GM18868 (cell line): ENCODE results near the gene EFR3B.
"Not testable (repeated sequence)": the region's sequence is repeated elsewhere in the genome, so short reads cannot be mapped to it uniquely, and the experiment has no call there.

Experiments used
- ATAC-seq: cut with Tn5 transposase; IDR thresholded peaks from one replicate; pipeline ENCODE4 v1.9.1; 2021; ENCODE audit warnings: mild to moderate bottlenecking, moderate library complexity; ENCODE audit not compliant: unreplicated experiment

The EFR3B gene

DNA sequence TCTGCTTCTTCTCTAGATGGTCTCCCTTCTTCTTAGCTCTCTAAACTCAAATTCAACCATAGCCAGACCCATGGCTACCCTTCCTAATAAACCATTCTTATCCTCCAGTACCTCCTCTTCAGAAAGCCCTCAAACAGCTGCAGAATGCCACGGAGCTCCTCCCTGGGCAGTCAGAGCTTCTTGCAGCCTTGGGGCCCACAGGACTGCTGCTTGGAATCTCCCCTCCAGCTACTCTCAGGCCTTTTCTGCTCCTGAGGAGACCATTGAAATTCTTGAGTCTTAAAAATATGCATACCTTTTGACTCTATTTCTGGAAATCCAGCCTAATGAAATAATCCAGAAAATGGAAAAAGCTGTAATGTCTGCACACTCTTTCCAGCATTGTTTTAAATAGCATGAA, 30.7 kb downstream of the EFR3B start:
- ATAC-seq: no peak

DNA sequence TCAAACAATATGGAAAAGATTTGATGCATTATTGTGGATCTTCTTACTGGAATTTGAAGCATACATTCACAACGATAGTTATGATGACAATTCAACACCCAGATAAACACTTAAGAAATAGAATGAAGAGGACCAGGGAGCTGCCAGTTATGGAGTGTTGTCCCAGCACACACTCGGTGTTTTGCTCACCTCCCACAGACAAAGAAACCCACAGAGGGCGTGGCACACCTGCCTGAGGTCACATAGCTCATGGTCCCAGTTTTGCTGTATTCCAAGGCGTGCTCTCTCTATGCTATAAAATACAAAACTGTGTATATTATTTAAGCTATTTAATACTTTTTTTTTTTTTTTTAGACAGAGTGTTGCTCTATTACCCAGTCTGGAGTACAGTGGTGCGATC, 31.1 kb downstream of the EFR3B start:
- ATAC-seq: no peak

DNA sequence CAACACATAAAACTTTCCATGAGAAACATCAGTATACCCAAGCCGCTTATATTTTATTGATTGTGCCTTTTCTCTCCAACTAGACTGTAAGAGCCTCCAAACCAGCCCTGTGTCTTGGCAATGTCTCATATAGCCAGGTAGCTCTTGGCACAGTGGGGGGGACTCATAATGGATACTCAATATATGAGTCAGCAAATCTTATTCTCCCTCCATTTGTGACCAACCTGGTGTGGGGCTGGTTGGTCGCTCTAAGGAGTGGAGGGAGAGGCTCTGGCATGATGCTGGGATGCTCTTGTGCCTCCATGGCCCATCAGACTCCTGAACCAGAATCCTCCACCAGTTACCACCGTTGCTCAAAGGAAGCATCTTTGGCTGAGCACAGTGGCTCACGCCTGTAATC, 32.0 kb downstream of the EFR3B start:
- no peak for ATAC-seq

DNA sequence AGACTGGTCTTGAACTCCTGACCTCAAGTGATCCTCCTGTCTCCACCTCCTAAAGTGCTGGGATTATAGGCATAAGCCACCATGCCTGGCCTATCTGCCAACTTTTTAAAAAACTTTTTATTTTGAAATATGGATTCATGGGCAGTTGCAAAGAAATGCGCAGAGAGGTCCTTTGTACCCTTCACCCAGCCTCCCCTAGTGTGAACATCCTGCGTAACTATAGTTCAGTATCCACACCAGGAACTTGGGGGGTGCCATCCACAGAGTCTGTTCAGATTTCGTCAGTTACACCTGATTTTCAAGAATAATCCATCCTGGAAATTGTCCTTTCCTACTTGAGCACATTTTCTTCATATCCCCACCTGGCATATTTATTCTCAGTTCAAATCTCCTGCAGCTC, 33.0 kb downstream of the EFR3B start:
- ATAC-seq: no peak

DNA sequence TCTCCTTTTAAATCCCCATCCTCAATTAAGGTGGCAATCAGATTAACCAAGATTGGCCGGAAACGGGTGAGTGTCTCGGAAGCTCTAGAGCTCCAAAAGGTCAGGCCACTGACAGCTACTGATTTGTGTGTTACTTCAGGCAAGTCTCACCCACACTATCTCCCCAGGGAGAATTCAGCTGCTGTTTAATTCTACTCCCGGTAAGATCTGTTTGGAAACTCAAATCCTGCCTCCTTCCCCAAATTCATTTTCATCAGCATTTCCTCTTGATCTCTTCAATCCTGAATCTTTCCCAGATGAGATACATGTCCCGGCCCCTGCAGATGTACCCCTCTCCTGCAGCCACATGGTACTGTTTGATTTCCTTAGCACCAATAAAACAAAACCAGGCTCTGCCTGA, 34.9 kb downstream of the EFR3B start:
- no peak for ATAC-seq

DNA sequence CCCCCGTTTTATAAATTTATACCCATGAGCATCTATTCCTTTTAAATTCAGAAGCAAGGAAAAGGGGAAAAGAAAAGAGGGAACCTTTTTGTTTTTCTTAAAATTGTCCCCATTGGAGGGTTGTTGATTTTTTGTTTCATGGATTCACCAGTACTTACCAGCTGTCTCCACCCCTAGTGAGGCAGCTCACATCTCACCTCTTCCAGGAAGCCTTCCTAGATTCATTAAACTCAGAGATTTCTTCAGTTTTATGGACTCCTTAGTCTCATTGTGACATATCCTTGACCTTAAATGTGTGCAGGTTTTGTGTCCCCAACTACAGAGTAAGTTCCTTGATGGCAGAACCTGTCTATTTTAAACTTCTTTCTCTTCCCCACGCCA, 35.9 kb downstream of the EFR3B start:
- no peak for ATAC-seq

DNA sequence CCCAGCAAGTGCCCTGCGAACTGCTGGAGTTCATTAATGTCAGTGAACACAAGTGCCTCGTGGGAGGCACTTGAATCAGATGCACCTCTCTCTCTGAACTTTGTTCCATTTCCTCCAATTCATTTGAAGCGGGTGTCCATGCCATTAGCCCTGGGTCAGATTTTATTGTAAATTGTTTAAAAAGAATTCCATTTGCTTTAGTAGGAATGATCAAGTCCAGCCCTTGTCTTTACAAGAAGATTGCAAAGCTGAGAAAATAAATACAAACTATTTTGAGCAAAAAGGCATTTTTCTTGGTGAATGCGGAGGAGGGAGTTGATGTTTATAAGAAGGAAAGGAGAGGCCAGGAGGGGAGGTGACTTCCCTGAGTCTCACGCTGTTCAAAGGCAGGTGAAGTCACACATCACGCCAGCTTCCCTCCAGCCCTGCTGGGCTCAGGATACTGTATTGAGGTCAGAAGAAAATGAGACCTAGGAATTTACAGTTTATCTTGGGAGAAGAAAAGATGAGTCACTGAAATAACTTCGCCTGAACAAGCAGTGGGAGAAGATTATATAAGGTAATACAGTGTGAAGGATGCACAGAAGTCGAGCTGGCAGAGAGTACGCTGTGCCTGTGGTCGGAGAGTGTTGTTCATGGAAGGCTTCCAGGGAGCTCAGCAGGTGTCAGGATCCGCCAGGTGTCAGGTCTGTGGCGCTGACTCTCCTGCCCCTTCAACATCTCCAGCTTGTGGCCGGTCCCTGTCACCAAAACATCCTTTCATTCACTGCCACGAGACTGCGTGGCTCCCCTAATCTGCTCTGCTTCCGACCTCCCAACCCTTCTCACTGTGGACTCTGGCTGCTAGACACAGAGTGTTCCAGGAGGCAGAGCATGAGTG, 36.5 kb downstream of the EFR3B start:
- no peak for ATAC-seq

DNA sequence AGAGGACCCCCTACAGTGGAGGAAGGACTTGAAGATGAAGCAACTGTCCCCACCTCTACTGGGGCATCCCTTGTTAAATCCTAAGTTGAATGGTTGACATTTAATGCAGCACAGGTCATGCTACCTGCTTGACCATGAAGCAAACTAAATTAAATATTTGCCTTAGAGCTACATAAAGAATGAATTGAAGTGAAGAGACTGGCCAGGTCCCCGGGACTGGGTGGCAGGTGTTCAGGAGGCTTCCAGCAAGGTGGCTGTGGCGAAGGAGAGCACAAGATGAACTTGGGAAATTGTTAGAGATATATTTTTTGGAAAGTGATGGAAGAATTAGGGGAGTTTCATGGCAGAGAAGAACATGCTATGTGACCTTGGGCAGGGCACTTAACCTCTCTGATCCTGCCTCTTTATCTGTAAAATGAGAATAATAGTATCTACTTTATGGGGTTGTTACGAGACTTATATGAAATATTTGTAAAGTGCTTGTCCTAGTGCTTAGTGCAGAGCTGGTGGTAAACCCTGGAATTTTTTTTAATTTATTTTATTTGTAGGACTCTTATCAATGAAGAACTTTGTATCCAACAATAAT, 37.3 kb downstream of the EFR3B start:
- no peak for ATAC-seq

DNA sequence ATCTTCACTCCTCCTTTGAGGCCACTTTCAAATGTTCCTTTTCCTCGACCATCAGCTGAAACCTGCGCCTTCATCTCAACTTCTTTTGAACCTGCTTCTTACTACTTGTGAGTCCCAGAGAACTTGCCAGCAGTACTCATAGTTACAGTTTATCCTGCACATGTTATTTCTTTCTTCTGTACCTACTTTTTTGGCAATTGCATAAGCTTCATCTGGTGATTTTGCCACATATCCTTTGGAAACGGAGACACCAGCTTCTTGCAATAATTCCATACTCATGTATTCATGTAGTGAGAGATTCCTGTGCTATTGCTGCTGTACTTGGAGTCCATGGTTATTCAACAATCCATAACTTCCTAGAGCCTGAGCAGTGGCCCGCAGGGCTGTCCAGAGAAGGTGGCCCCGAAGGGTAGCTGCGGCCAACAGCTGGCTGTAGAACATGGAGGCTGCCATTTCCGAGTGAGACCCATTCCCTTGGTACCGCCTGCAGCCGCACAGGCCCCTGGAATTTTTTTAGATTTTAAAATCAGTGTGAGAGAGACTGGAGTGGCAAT, 39.4 kb downstream of the EFR3B start:
- no peak for ATAC-seq

DNA sequence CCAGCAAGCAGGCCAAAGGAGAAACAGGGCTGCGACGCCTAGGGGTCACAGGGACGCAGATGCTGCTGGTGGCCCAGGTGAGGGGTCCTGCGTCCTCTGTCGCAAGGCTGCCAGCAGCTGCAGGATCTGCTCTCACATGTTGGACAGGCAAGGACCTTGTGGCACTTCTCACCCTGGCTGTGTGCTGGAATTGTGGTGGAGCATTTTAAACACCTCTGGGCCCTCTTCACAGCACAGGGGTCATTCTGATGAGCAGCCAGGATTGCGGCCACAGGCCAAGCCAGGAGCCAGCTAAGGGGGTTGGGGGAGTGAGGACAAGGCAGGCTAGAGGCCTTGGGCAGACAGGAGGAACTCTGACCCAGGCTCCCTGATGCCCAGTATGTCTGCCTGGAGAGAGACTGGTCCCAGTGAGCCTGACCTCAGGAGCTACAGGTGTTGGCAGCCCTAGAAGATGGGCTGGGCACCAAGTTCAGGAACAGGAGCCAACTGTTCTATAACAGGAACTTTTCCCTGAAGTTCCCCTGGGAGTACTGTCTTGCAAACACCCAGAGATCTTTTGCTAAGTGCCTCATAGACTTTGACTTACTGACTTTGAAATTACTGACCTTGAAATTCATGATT, 40.2 kb downstream of the EFR3B start:
- ATAC-seq: no peak

DNA sequence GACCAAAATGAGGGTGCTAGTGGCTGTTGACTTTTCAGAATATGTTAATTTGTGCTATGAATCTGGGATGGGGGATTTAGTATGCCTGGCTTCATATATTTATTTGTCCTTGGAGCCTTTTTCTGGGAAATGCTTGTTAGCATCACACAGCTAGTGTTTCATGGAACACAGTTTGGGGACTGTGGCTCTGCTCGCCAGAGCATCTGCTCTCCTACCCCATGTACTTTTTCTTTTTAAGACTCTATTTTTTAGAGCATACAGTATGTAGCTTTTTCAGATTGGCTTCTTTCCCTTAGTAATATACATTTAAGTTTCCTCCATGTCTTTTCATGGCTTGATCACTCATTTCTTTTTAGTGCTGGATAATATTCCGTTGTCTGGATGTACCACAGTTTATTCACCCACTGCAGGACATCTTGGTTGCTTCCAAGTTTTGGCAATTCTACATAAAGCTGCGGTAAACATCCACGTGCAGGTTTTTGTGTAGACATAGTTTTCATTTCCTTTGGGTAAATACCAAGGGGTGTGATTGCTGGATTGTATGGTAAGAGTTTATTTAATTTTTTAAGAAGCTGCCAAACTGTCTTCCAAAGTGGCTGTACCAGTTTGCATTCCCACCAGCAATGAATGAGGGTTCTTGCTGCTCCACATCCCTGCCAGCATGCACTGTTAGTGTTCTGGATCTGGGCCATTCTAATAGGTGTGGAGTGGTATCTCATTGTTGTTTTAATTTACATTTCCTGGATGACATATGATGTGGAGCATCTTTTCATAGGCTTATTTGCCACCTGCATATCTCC, 44.1 kb downstream of the EFR3B start:
- no peak for ATAC-seq

DNA sequence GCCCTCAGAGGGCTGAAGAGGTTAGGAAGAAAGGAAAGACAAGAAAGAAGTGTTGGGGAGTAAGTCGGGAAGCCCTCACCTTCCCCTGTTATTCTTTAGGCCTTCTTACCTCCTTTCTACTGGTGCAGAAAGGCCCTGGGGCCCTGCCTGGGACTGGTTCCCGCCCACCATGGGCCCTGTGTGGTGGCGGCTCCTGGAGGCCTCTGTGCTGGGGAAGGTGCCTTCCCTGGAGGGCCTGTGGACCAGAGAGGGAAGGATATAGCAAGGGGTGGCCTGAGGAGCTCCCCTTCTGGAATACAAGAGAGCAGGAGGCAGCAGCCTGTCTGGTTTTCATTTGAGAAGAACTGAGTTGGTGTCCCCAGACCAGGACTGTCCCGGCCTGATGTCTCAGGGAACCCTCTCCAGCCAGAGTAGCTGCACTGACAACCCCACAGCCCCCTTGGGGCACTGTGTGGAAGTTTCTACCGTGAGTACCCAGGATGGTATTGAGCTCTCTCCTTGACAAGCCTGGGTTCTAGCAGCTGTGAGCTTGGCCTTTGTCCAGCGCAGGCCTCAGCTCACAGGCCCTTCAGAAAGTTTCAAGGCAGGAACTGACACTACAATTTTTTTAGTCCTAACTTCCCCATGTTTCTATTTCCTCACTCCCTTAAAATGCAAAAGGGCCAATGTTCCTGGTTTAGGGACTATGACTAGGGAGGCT, 47.1 kb downstream of the EFR3B start:
- ATAC-seq: no peak

DNA sequence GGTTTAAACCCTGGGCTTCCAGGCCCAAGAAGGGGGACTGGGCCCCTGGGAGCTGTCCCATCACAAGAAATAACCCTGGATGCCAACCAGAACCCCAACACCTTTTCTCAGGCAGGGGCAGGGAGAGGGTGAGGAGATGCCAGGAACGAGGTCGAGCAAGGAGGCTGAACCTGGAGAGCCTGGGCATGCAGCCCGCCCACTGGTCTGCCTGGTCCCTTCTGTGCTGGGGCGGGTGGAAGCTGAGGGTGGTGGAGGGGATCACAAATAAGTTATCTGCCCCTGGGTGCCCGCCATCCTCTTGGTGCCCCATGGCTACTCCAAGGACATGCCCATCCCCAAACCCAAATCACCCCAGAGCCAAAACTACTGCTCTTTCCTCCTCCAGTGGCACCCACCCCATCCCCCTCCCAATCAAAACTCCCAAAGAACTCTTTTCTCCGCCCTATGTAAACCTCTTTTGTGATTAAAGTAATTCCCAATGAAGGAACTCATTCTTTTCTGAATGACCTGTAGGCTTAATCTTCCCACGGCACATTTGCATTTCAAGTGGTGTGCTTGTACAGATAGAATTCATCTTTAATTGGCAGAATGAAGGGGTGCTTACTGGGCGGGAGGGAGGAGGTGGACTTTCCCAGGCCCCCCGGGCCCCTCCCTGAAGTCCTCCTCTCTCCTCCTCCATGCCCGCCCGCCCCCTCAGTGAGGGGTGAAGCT, 47.9 kb downstream of the EFR3B start:
- ATAC-seq: no peak

DNA sequence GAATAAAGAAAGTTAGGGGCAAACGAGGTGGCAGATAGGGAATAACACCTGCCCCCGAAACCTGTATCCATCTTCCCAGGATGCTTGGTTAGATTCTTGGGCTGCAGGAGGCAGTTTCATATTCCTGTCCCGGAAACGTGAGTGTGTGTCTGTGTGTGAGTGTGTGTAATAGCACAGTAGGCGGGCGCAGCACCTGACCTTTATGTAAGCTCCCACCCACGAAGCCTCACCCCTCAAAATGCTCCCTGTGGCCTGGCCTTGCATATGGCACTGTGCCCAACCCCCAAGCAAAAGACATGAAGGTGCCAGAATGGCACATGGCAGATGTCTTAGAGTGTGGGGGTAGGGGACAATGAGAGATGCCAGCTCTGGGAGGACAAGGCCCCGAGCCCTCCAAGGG, 48.9 kb downstream of the EFR3B start:
- ATAC-seq: no peak

DNA sequence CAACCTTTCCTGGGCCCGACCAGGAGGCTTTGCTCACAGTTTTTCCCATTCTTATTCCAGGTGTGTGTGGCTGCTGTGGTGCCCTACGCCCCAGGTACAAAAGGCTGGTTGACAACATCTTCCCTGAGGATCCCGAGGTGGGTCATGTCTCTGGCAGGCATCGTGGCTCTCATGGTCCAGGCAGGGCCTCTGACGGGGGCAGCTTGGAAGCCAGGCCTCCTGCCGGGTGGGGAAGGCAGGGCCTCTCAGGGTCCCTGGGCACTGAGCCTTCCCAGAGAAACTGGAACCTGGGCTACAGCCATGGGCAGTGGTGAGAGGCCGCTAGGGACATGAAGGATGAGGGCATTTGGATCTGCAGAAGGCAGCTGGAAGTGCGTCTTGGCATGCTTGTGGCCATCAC, 49.4 kb downstream of the EFR3B start:
- ATAC-seq: no peak

DNA sequence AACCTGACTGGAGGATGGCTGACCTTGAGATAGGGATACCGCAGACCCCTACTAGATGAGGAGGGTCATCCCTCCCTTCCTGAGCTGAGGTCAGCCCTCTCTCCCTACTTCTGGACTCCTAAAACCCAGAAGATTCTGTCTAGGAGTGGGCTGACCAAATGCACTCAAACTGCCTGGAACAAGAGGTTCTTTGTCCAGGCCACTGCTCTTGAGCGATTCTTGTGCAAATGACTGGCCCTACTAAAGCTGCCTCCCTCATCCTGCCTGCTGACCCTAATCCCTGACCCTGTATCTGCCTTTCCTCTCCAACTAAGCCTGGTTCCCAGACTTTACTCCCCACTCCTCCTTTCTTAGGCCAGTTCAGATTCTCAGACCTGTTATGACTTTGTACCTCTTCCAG, 56.2 kb downstream of the EFR3B start:
- no peak for ATAC-seq

DNA sequence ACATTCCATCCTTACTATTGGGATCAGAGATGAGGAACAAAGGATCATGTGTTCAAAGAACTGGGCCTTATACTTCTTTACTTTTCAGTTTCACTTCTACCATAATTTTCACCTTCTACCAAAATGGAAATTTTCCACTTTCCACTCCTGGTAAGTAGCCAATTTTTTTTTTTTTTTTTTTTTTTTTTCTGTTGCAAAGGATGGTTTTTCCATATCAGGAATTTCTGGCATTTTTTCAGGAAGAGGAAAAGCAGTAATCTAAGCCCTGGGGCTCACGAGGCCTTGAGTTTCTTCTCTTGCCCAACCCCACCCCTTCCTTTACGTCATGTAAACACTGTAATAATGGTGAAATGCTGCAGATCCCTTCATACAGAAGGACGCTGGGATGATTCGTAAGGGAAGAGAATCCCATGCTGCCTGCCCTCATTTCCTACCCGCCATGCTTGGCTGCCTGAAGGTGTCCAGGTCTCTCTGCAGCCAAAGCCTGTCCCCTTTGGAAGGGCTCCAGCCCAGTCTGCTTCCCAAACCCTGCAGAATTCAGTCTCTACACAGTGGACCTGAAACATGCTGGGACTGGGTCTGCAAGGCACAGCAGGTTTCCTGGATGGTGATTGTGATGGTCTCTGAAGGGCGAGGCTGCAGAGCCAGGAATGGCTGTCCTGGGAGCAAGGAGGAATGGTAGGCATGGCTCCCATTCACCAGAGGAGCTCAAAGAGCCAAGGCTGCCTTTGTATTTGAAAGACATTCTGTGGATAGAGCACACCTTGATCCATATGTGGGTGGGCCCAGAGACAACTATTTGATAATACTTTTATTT, 57.0 kb downstream of the EFR3B start:
- no peak for ATAC-seq

DNA sequence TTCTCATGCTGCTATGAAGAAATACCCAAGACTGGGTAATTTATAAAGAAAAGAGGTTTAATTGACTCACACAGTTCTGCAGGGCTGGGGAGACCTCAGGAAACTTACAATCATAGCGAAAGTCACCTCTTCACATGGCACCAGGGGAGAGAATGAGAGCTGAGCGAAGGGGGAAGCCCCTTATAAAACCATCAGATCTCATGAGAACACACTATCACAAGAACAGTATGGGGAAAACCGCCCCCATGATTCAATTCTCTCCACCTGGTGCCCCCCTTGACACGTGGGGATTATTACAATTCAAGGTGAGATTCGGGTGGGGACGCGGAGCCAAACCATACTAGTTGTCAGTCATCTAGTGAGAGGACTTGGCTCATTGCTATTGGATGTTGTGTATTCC, 60.5 kb downstream of the EFR3B start:
- not testable (repeated sequence) for ATAC-seq

DNA sequence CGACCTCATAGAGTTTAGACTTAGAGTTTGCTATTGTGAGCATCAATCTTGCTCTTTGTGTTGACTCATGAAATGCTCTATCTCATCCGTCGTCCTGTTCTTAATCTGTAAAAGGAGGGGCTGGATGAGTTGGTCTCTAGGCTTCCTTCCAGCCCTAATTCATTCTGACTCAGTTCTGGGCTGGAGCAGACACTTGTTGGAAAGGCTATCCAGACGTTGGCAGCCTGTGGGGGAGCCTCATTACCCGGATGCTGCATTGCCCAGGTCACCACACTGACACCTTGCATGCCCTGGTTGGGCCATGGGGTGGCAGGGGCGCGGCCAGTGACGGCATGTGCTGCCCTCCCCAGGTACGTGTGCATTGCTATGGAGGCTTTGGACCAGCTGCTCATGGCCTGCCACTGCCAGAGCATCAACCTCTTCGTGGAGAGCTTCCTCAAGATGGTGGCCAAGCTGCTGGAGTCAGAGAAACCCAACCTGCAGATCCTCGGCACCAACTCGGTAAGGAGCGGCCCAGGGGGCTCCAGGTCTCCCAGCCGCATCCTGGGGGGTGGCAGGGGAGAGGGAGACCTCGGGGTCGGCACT, 61.5 kb downstream of the EFR3B start:
- no peak for ATAC-seq
